NCI-H2107 treated with DMSO at 0.1 percent for 48 hours (cell line): ENCODE measurements around the gene MRAP.
"Not testable (repeated sequence)": the region's sequence is repeated elsewhere in the genome, so short reads cannot be mapped to it uniquely, and the experiment has no call there.

ENCODE experiments used
- DNase-seq: peaks from one replicate; lab custom pipeline; 2025; ENCODE audit not compliant: unreplicated experiment; lab: John Stamatoyannopoulos, UW

Gene MRAP

DNA sequence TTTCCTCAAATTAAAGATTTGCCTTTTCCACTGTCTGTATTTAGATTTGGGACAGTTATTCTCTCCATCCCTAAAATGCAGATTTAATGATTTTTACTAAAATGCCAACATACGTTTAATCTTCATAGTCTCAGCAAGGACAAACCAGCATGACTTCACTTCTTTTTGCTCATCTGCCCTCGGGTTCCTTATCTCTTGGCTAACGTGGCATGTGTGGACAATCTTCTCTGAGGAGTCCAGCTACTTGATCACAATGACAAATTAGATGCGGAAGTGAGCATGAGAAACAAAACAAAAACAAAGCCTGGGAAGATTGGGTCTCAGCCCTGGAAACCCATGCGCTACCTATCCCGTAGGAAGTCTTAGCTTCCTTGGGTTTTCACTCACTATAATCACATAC lies 1.0 kb downstream of the MRAP start:
- no peak for DNase-seq

DNA sequence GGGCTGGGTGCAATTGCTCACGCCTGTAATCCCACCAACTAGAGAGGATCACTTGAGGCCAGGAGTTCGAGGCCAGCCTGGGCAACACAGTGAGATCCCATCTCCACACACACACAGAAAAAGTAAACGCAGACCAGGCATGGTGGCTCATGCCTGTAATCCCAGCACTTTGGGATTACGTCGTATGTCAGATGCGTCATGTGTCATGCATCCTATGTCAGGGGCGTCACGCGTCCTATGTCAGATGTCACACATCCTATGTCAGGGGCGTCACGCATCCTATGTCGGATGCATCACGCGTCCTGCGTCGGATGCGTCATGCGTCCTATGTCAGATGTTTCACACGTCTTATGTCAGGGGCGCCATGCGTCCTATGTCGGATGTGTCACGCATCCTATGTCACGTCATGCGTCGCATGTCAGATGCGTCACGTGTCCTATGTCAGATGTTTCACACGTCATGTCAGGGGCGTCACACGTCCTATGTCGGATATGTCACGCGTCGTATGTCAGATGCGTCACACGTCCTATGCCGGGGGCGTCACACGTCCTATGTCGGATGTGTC lies 1.5 kb downstream of the MRAP start:
- DNase-seq: no peak

DNA sequence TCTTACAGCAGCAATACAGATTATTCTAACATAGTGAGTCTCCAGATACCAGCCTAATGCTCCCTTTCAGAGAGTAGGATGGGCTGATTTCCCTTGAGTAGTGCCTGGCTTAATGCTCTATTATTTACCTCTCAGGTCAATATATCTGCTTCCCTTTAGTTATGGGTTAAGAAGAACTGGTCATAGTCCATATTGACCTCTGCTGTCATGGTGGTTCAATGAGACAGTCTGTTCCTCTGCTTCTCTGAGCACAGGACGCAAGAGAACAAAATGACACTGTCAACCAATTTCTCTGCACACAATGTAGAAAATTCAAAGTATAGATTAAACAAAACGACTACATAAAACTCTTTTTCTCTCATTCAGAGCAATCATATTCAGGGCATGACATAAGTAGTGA lies 2.9 kb downstream of the MRAP start:
- no peak for DNase-seq

DNA sequence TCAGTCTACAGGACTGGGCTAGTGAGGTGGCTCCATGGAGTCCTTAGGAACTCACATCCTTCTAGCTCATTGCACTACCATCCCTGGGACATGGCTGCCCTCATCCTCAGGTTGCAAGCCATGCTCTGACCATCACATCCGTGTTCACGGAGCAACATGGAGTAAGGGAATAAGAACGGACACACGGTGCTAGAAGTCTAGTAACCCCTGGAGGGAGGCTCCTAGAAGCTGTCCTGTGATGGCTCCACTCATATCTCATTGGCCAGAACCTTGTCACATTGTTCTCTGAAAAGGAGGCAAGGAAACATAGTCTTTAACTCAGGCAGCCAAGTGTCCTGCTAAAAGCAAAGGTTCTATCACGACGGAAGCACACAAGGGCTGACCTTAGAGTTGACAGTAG lies 3.9 kb downstream of the MRAP start:
- no peak for DNase-seq

DNA sequence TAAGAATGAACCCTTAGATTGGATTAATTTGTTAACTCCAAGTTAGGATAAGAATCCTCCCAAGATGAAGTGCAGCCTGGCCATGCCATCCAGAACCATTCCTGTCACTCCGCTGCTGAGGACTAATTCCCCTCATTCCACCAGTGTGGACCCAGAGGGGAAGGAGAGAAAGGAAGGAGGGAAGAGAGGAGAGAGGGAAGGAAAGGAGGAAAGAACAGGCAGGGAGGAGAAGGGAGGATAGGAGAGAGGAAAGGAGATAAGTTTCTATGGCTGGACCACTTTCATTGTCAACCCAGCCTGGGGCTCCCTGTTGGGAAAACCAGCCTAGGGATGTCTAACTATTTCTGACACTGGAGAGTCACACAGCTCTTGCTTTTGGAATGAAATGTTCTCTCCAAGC lies 4.7 kb downstream of the MRAP start:
- DNase-seq: no peak

DNA sequence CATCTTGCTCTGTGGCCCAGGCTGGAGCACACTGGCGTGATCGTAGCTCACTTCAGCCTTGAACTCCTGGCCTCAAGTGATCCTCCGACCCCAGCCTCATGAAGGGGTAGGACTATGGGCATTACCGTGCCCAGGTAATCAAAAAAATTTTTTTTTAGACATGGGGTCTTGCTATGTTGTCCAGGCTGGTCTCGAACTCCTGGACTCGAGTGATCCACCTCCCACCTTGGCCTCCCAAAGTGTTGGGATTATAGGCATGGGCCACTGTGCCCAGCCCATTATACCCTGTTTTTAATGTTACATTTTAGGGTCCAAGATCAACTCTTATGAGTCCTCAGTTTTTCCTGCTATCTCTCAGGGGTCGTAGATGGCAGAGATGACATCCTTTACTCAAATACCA lies 6.3 kb downstream of the MRAP start:
- no peak for DNase-seq

DNA sequence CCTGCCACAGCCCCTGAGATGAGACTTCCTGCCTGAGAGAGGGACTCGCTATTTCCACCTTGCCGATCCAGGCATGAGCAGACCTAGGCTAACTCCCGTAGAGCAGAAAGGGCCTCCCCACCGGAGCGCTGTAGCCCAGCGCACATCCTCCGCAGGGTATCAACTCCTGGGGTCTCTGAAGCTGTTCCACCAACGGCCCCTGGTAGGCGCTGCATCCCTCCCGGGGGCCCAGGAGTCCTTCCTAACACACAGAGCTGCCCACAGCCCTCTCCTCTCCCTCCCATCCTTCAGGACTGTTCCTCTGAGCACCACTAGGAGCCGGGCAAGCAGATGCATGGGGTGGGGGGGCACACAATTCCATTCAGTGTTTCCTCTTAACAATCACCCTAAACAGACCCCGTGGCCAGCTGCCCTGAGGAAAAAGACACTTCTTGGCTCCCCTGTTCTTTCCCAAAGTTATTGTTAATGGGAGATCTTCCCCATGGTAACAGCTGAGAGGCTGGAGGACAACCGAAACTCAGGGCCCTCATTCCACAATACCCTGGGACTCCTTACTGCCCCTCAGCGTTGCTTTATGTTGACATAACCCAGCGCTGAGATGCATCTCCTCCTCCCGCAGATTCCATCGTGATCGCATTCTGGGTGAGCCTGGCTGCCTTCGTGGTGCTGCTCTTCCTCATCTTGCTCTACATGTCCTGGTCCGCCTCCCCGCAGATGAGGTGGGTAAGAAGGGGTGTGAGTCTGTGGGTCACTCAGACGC lies 7.5 kb downstream of the MRAP start:
- DNase-seq: no peak

DNA sequence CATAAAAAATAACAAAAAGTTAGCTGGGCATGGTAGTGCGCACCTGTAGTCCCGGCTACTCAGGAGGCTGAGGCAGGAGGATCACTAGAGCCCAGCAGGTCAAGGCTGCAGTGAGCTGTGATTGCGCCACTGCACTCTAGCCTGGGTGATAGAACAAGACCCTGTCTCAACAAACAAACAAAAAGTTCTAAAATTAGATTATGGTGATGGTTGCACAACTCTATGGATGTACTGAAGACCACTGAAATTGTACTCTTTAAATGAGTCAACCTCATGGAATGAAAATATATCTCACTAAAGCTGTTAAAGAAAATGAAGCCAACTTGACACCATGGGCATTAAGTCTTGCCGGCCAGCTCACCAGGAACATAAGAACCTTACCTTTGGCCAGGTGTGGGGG lies 9.1 kb downstream of the MRAP start:
- no peak for DNase-seq

DNA sequence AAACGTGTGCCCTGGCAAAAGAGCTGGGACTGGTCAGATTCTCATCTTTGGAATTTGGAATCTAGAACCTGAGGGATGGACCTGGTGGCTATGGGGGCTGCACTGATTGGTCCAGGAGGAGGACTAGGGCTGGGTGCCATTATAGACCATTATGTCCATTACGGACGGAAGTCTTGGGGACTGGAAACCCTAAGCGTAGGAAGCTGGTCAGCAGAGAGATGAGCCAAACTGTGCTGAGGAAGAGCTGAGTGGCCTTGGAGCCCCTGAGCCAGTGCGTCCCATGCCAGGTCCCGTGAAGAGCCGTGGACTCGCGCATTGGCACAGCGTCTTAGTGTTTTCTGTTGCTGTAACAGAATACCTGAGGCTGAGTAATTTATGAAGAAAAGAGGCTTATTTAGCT lies 10.0 kb downstream of the MRAP start:
- DNase-seq: no peak

DNA sequence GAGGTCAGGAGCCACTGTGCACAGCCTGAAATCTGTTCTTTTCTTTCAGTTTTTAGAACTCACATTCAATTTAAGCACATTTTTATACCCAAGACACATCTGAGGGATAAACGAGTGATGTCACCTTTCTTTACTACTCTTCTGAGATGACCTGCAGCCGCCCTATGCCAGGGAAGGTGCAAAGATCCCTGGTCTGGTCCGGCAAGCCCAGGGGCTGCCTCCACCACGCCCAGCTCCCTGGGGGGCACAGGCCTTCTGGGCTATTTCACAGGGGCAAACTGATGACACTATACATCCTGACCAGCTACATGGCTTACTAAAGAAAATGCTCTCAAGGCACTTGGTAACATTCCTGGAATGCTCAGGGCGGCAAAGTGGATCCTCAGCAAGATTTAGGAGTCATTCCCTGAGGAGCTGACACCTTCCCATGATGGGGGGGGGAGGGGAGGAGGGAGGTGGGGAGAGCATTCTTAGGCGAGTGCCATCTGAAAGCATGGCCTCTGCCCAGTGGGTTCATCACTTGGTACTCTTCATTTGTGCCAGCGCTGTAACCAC lies 11.3 kb downstream of the MRAP start:
- DNase-seq: no peak

DNA sequence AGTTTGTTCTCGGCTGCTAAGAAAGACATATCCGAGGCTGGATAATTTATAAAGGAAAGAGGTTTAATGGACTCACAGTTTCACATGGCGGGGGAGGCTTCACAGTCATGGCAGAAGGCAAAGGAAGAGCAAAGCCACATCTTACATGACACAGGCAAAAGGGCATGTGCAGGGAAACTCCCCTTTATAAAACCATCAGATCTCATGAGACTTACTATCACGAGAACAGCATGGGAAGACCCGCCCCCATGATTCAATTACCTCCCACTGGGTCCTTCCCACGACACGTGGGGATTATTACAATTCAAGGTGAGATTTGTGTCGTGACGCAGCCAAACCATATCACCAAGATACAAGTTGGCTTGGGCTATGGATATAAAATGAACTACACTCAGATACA lies 12.3 kb downstream of the MRAP start:
- DNase-seq: not testable (repeated sequence)

DNA sequence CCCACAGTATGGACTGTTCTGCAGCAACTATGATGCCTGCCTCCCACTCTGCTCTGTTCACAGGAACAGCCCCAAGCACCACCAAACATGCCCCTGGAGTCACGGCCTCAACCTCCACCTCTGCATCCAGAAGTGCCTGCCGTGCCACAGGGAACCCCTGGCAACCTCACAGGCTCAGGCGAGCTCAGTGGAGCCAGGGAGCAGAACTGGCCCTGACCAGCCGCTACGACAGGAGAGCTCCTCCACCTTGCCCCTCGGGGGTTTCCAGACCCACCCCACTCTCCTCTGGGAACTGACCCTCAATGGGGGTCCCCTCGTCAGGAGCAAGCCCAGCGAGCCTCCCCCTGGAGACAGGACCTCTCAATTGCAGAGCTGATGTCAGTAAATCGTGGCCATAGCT lies 13.0 kb downstream of the MRAP start:
- DNase-seq: no peak

DNA sequence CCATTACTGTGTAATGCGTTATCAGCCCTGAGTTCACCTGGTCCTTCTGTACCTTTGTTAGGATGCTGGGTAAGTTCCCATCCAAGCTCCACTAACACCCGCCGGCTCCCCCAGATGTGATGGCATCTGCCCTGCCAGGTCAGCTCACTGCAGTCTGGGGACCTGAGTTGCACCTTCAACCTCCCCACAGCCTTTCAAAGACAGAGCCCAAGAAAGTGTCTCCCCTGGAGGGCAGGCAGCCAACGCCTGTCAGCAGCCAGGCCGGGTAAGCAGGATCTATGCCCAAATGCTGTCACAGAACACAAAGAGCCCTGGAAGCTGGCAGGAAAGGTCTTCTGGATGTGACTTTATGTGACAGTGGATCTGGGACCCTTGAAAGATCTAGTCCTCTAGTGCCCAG lies 13.7 kb downstream of the MRAP start:
- no peak for DNase-seq

DNA sequence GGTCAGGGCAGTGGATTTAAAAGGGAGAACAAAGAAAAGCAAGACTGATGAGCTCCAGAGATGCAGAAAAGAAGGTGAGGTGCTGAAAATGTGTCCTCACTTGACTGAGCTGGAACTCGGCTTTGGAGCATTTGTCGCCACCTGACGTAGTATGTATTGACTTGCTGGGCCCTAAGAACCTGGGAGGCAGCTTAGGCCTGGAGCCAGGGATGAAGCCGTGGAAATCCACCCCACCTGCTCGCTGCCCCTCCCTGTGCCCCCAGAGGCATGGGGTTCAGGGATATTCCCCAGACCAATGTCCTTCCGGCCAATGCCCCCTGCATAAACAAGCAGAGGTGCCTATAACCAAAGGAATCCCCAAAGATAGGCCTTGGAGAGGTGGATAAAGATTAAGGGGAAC lies 14.3 kb downstream of the MRAP start:
- DNase-seq: no peak

DNA sequence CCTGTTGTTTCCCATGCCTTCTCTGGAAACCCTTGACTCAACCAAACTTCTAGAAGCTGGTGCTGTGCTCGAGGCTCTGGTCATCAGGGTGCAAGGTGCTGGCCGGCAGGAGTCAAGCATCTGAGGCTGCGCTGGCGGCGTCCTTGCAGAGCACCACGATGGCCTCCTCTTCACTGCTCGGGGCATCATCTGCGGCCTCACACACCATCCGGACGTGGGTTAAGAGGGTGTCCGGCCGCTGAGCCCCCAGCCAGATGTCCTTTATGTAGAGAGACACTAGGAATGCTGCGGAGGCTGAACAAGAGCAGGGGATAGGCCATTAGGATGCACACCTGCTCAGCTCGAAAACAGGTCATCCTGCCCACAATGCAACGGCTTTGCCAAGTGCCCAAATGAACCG lies 16.2 kb downstream of the MRAP start:
- no peak for DNase-seq

DNA sequence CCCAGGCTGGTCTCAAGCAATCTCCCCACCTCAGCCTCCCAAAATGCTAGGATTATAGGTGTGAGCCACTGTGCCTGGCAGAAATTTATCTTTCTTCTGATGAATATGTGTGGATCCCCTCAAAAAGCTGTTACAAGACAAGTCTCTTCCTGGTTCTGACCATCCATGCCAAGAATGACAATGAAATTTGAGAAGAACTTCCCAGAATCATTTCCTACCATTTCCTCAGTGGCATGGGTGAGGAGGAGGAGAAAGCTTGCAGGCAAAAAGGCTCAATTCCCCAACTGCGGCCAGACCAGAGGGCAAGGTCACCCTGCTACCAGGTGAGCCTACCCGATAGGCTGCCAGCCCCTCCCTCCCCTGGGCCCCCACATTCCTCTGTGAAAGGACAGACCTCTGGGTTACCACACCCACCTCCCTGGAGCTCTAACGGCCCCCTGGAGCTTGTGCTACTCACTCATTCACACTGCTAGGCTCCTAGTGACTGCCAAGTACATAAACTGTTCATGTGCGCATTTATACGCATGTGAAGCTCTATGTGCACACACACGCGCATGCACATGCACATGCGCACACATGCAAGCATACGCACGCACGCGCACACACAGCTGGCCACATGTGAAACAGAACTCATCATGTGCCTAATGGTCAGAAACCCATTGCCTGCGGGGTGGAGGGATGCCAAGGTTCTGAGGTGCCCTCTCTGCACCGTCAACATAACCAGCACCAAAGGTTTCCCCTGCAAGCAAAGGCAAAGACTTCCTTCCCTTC lies 17.0 kb downstream of the MRAP start:
- DNase-seq: no peak

DNA sequence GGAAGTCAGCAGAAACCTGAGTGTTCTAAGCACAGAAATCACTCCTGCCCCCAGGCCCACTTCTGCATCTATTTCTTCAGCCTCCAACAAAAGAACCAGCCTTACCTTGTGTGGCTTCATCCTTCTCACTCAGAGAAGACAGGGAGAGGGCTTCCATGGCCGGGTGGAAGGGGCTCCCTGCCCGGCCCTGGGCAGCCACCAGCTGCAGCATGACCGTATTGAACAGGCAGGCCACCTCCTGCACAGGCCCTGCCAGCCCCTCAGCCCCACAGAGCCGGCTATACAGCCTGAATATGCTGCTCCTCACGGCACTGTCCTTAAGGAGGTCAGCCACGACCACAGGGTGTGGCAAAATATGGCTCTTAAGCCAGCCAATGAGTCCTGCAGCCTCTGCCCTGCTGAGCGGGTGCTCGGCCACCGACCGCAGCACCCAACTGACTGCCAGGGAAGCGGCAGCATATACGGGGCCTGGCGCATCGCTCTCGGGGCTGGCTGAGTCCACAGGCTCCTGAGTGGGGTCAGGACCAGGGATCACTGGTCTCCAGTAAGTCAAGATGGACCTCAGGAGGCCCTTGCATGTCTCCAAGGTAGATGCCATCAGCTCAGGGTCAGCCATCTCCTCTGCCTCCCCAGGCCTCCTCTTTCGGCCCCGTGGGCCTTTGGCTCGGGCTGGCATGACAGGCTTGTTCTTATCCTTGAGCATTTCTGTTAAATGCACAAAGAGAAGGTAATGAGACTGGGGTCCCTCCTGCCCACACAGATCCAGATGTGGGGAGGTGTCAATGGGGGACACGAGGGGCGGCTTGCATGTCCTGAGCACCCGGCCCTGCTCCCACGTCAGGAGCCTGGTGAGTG lies 17.9 kb downstream of the MRAP start:
- DNase-seq: no peak

DNA sequence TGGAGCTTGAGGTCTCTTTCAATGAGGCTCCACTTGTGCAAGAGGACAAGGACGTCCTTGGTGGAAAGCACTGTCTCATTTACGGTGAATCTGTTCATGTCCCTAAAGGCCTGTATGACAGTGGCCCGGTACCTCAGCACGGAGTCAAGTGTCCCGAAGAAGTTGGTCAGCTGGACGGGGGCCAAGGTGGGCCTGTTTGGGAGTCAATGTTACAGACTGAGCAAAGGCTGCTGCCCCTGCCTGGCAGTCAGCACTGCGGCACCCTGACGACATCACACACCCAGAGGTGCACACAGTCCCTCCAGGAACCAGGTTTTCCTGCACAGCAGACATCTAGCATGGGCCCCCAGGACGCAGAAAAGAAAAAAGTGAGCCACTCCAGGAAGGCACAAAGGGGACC lies 19.1 kb downstream of the MRAP start:
- no peak for DNase-seq

DNA sequence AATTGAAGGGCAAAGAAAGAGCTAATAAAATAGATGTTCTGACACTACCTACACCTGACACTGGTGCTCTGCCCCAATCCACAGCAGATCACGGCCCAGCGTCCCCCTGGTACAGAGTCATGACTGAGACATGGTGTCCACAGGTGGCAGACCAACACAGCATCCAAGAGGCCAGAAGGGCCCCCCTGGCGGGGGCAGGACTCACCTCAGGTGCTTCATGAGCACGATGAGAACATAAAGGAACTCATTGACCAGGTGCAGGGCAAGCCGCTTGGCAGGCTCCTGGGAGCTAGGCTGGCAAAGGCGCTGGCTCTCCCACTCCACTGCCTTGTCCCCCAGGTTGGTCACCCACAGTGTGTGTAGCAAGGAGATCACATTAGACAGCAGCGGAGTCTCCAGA lies 20.4 kb downstream of the MRAP start:
- DNase-seq: no peak

DNA sequence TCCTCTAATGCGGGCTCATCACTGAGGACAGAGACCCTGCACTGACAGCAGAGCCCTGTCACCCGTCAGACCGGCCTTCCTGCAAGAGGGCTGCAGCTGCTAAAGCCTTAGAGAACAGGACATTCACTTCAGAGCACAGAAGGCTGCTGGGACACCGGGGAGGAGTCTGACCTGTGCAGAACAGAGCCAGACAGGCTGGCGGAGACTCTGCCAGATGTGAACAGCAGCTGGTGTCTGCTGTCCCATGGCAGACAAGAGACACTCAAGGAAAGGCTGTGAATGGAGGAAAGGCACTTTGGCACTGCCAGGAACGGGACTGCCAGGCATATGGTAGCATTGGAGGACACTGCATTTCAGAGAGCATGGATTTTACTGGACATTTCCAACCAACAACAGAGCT lies 21.4 kb downstream of the MRAP start:
- DNase-seq: no peak

DNA sequence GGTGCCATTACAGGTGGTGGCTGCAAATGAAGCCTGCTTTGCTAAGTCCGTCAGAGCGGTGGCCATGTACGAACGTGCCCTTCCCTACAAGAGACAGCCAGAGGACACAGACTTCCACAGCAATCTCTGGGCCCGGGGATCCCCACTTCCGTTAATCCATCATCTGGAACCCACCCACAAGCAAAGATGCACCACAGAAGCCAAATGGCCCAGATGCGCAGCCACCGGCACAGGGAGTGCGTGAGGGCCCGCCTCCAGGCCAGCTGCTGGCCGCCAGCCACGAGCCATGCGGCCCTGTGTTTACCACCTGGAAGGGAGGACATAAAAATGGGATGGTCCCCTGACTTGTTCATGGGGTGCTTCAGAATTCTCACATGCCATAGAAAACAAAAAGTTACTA lies 22.1 kb downstream of the MRAP start:
- DNase-seq: no peak
